Inflammatory macrophage treated with lipopolysaccharide for 4 hours (primary cell): ENCODE results near the gene ADCY4.

Experiments
- DNase-seq: peaks from one replicate; pipeline ENCODE4 v3.0.0-alpha.2; 2020

The ADCY4 gene

GRCh38 chr14:24293525-24293924 is 41.3 kb downstream of the ADCY4 start:
- DNase-seq: no peak

GRCh38 chr14:24292118-24292807 is 42.6 kb downstream of the ADCY4 start:
- DNase-seq: no peak

DNA sequence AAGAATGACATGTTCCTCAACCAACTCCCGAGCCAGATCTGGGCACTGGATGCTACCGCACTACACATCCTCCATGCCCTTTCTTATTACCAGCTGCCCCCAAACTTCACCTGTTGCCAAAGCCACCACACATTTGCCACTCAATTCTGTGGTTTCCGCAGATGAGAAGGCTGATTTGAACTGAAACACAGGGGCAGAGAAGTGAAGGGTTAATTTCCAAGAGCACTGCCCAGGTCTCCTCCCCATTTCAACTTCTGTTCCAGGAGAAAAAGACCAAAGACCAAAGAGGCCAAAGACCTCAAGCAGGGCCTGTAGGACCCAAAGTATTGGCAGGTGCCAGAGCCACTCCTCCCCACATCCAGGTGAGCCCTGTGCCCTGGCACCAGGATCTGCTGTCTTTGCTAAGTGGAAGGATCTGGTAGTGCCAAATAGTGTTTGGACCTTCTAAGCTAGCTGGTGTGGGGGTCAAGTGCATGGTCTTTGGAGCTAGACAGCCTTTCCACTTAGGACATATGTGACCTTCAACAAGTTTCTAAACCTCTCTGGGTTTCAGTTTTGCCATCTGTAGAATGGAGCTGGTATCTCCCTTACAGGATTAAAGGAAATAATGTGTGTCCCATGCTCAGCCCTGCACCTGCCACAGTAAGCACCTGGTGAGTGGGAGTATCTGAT is 43.3 kb downstream of the ADCY4 start:
- no peak for DNase-seq

DNA sequence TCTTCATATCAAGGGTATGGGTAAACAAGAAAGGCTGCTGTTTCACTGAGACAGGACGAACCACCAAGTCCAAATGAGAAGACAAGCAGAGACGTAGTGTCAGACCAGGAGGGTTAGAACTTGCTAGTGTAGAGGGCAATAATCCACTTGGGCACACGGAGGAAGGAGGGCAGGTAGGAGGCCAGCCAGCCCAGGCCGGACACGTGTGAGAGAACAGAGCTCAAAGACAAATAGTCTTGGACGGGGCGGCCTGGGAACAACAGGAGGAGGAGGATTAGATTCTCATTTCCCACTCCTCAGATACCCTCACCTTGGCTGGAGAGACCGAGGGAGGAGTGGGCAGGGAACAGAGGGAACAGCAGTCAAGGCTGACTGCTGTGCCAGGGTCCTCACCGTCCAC is 44.1 kb downstream of the ADCY4 start:
- DNase-seq: no peak

- no peak for DNase-seq
Measured at GRCh38 chr14:24289649-24290280, 45.1 kb downstream of the ADCY4 start.

DNA sequence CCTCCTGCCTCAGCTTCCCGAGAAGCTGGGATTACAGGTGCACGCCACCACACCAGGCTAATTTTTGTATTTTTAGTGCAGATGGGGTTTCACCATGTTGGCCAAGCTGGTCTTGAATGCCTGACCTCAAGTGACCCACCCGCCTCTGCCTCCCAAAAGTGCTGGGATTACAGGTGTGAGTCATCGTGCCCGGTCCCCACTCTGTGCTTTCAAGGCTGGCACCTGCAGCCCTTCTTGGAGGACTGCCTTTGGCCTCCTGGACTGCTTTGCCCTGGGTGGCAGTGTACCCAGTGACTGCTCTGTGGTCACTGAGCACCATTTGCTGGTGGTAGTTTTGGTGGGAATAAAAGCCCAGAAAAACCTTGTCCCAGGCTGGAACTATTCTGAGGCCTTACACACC is 47.9 kb downstream of the ADCY4 start:
- no peak for DNase-seq

DNA sequence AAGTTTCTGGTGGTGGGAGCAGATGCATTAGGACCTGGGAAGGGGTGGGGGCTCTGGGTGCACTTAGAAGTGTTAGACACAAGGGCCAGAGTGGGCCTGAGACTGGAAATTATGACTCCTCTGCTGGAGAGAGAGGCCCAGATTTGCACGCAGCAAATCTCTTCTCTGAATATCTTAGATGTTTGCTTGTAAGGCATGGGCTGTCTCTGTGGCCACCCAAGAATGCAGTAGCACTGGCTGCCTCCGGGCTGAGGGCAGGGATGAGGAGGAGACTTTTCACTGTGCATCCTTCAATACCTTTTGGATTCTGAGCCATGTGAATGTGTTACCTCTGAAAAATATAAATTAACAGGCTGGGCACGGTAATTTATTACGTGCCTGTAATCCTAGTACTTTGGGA is 49.5 kb downstream of the ADCY4 start:
- no peak for DNase-seq

GRCh38 chr14:24284501-24285035 is 50.3 kb downstream of the ADCY4 start:
- no peak for DNase-seq

GRCh38 chr14:24283796-24284460 is 50.9 kb downstream of the ADCY4 start:
- DNase-seq: no peak

GRCh38 chr14:24282736-24283135 is 52.1 kb downstream of the ADCY4 start:
- DNase-seq: no peak

DNA sequence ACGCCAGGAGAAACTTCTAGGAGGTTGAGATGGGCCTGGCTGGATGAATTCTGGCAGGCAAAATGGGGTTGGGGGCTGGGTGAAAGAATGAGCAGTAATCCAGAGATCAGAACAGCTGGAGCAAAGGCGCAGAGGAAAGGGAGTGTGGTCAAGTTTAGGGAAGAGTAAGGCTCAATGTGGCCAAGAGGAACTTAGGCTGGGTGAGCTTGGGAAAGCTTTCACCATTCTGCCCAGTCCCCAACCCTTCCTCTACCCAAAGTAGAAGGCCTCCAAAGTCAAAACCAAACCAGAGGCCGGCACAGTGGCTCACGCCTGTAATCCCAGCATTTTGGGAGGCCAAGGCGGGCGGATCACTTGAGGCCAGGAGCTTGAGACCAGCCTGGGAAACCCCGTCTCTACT is 53.2 kb downstream of the ADCY4 start:
- peak; percentile 45 for DNase-seq

- DNase-seq: no peak
Measured at GRCh38 chr14:24280797-24281460, 53.9 kb downstream of the ADCY4 start.

- peak; percentile 83 for DNase-seq
Measured at GRCh38 chr14:24279301-24280186, 55.3 kb downstream of the ADCY4 start.

- no peak for DNase-seq
Measured at GRCh38 chr14:24278424-24278823, 56.4 kb downstream of the ADCY4 start.

DNA sequence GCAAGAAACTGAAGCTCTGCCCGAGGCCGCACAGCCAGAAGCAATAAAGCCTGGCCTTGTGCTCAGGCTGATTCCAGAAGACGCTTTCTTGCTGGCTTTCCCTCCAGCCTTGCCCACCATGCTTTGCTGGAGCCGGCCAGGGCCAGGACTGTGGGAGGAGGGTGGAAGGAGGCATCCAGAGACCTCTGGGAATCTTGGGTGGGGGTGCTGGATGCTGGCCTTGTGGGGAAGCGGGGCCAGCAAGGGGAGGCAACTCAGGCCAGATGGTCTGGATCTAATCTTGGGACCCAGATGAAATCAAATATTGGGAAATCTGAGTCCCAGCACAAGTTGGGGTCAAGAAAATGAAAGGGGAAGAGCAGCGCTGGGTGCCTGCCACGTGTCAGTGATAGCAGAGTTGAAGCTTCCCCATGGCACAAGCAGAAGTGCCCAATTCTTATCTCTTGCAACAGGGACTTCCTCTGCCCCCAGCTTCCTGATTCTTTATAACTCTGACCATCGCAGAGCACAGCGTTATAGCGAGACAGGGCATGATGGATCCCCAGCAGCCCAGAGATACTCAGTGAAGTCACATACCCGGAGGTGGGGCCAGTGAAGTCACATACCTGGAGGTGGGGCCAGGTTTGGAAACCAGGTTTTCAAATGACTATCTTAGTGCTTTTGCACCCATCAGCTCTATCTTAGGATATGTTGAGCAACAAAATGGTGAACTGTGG is 57.1 kb downstream of the ADCY4 start:
- peak; percentile 92 for DNase-seq

DNA sequence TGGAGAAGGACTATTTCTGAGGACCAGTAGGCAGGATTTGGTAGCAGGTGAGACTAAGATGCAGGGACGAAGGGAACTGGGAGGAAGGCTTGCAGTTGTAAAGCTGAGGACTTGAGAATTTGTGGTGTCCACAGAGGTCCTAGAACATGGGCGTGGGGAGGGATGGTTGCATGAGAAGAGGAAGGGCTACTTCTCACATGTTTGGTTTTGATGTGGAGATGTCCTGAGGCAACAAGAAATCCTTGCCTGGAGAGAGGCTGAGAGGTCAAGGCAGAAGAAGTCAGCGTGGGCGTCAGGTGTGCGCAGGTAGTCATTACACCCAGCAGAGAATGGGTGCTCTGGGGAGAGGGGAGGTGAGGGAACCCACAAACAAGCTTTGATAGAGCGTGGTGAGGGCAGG is 57.8 kb downstream of the ADCY4 start:
- DNase-seq: peak; percentile 64

DNA sequence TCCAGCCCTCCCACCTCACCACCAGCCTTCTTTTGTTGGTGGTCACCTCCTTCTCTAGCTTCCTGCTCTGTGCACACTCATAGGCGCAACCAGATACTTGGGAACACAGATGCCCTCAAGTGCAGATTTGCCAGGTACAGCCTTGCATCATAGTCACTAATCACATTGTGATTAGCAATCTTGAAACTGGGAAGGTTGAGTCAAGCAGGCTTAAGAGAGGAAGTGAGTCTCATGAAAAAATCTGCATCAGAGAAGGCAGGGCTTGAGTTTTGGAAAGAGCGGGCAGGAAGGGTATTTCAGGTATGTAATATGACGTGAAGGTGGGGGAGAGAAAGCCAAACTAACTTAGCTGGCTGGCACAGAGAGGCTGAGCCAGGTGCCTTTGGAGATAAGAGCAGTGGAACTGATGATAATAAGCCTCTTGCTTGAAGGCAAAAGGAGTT is 60.7 kb downstream of the ADCY4 start:
- peak; percentile 94 for DNase-seq

DNA sequence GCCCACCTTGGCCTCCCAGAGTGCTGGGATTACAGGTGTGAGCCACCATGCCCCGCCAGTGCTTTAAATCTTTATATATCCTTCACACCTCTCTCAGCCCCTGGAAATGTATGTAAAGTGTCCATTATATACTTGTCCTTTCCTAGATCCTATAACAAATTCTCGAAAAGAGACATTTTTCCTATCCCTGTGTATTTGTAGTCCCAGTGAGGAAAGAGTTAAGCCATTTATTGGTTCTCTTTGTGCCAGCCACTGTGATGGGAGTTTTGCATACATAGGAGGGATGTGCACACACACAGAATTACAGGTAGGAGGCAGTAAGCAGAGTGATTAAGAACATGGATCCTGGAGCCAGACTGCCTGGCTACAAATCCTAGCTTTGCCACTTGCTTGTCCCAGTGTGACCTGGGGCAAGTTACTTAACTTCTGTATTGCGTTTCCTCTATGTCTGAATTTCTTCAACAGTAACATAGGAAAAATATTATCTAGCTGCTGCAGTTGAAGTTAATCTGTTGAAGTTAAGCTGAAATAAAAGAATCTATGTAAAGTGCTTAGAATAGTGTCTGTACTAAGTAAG is 61.4 kb downstream of the ADCY4 start:
- peak; percentile 66 for DNase-seq

DNA sequence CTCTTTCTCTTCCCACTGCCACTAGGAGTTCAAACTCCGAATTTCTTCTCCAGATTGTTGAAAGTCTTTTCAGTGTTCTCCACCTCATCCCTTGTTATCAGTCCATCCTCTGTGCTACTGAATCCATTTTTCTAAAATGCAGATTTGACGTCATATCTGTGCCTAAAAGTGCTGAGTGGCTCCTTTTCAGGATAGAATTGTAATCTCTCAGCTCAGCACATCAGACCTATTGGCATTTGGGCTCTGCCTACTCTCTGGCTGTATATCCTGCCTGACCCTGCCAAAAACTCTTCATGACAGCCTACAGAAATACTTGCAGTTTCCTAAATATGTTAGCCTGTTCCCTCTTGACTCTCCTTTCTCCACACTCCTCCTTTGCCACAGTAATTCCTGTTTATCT is 62.4 kb downstream of the ADCY4 start:
- DNase-seq: peak; percentile 19

- no peak for DNase-seq
Measured at GRCh38 chr14:24271834-24272263, 63.0 kb downstream of the ADCY4 start.
